ENCODE data around the gene LRRC72. TPM values are rescaled to one million over a fixed set of nuclear protein-coding genes. Genes with fewer than 3 reads are reported as not detected.

LRRC72 gene
- total and polyA plus RNA-seq, 2 experiments from 2014 or later: not detected

GRCh38 chr7:16627236-16627635 is 100.6 kb downstream of the LRRC72 start (continued):
- TF ChIP-seq ETS1 (IDR thresholded peaks at IDR 0.05): no peak
- no peak for TF ChIP-seq EZH2 (IDR thresholded peaks at IDR 0.05; ENCODE audit: low read depth, unreplicated experiment)
- TF ChIP-seq STAT1 (IDR thresholded peaks at IDR 0.05; ENCODE audit: unreplicated experiment): no peak
- no peak for TF ChIP-seq EZH2phosphoT487 (IDR thresholded peaks at IDR 0.05; ENCODE audit: unreplicated experiment)
- TF ChIP-seq NANOG (IDR thresholded peaks at IDR 0.05; ENCODE audit: borderline replicate concordance): no peak
- no peak for TF ChIP-seq JUNB (IDR thresholded peaks at IDR 0.05; ENCODE audit: unreplicated experiment)
- TF ChIP-seq ZNF331 (CRISPR knock-in tag; IDR thresholded peaks at IDR 0.05; ENCODE audit: low read depth): no peak
- no peak for TF ChIP-seq POLR2AphosphoS5 (IDR thresholded peaks at IDR 0.05; ENCODE audit: low read depth)

- H3K36me3 ChIP-seq (ENCODE audit: insufficient read depth): no peaks in the 10 kb centered on the region
- no peaks in the 10 kb centered on the region for H3F3A ChIP-seq (replicated peaks; ENCODE audit: low read depth)
- H3K27me3 Mint-ChIP-seq (ENCODE audit: insufficient read depth, low read depth, poor library complexity): no peaks in the 10 kb centered on the region
- H3K4me1 ChIP-seq (ENCODE audit: insufficient read depth): no peaks in the 10 kb centered on the region
- H3K4me3 ChIP-seq: no peak overlapping the region
- no peaks in the 10 kb centered on the region for H3K79me2 ChIP-seq (replicated peaks; ENCODE audit: insufficient read depth)
- peak; percentile 74 for DNase-seq (ENCODE audit: low spot score)
- H2AFZ ChIP-seq: no peak overlapping the region
- peaks cover 6% of the 10 kb centered on the region; the same call in 2 of the 3 replicates for H3K4me1 Mint-ChIP-seq
- no peaks in the 10 kb centered on the region for H3K9me2 ChIP-seq (ENCODE audit: insufficient read depth)
- H3K27me3 ChIP-seq (ENCODE audit: insufficient read depth): no peaks in the 10 kb centered on the region
- no peaks in the 10 kb centered on the region for H3K36me3 Mint-ChIP-seq (ENCODE audit: low read depth)
- H3K4me3 Mint-ChIP-seq: no peak overlapping the region
- H3K4me2 ChIP-seq: no peak overlapping the region
- TF ChIP-seq ZNF462 (CRISPR knock-in tag; IDR thresholded peaks at IDR 0.05) (peak; percentile 40; the same call in 1 of the 2 replicates), EZH2phosphoT487 (IDR thresholded peaks at IDR 0.05; ENCODE audit: unreplicated experiment) (no peak)
- no peaks in the 10 kb centered on the region; the same call in 1 of the 2 replicates for H4K20me1 ChIP-seq (replicated peaks; ENCODE audit: insufficient read depth)
- H3K27ac Mint-ChIP-seq: no peak overlapping the region
- peak; percentile 79 for ATAC-seq
- no peaks in the 10 kb centered on the region for H3K9me3 Mint-ChIP-seq
- H3K27ac ChIP-seq (ENCODE audit: low read depth): no peak overlapping the region
Observed at GRCh38 chr7:16630654-16631053, 104.0 kb downstream of the LRRC72 start.

Other genes starting within 250 kb of the LRRC72 start
- gene CRPPA, start 105.3 kb upstream of the LRRC72 start, total RNA-seq (2014; rRNA removed; shearing (Covaris generic)): 0.45 and 1.0 TPM in 2 replicates
- 0.54 and 0.73 TPM in 2 replicates for gene CRPPA, start 105.3 kb upstream of the LRRC72 start, polyA plus RNA-seq (2016; fragmentation: Nextera tagmentation; extraction: Ambion mirVana)
- 0.70 and 0.76 TPM in 2 replicates for gene SOSTDC1, start 61.1 kb upstream of the LRRC72 start, total RNA-seq (2014; rRNA removed; shearing (Covaris generic))
- gene SOSTDC1, start 61.1 kb upstream of the LRRC72 start, polyA plus RNA-seq (2016; fragmentation: Nextera tagmentation; extraction: Ambion mirVana): 0.64 and 1.0 TPM in 2 replicates
- gene ANKMY2, start 118.9 kb downstream of the LRRC72 start, total RNA-seq (2014; rRNA removed; shearing (Covaris generic)): 9.2 and 9.5 TPM in 2 replicates
- gene ANKMY2, start 118.9 kb downstream of the LRRC72 start, polyA plus RNA-seq (2016; fragmentation: Nextera tagmentation; extraction: Ambion mirVana): 3.1 and 4.4 TPM in 2 replicates
- 95.3 and 108 TPM in 2 replicates for gene BZW2, start 119.4 kb downstream of the LRRC72 start, total RNA-seq (2014; rRNA removed; shearing (Covaris generic))
- 83.9 and 88.8 TPM in 2 replicates for gene BZW2, start 119.4 kb downstream of the LRRC72 start, polyA plus RNA-seq (2016; fragmentation: Nextera tagmentation; extraction: Ambion mirVana)
- gene TSPAN13, start 226.9 kb downstream of the LRRC72 start, total RNA-seq (2014; rRNA removed; shearing (Covaris generic)): 27.6 and 28.8 TPM in 2 replicates
- 40.9 and 42.5 TPM in 2 replicates for gene TSPAN13, start 226.9 kb downstream of the LRRC72 start, polyA plus RNA-seq (2016; fragmentation: Nextera tagmentation; extraction: Ambion mirVana)